Measurements from ENCODE around the gene RNF220.

DNA sequence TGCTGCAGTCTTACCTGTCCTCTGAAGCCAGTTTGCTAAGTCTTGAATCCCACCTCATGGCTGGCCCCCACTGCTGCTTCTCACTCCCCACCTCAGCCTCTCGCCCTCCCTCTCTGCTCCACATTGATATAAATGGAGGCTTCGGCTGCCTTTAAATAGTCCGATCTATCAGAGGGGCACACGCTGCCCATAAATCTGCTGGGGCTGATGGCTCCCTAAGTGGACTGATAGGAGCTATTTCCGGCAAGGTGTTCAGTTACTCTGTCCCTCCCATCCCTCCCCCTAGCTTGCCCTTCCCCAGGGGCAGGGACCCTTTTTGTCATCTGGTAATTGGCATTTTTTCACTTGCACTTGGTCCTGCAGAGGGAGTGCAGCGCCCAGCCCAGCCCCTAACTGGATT lies 160.8 kb downstream of the RNF220 start:
- TF ChIP-seq, protein P1, sequence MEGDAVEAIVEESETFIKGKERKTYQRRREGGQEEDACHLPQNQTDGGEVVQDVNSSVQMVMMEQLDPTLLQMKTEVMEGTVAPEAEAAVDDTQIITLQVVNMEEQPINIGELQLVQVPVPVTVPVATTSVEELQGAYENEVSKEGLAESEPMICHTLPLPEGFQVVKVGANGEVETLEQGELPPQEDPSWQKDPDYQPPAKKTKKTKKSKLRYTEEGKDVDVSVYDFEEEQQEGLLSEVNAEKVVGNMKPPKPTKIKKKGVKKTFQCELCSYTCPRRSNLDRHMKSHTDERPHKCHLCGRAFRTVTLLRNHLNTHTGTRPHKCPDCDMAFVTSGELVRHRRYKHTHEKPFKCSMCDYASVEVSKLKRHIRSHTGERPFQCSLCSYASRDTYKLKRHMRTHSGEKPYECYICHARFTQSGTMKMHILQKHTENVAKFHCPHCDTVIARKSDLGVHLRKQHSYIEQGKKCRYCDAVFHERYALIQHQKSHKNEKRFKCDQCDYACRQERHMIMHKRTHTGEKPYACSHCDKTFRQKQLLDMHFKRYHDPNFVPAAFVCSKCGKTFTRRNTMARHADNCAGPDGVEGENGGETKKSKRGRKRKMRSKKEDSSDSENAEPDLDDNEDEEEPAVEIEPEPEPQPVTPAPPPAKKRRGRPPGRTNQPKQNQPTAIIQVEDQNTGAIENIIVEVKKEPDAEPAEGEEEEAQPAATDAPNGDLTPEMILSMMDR (conservative IDR thresholded peaks at IDR 0.05; ENCODE audit: low read depth, low read length): no peak
- TF ChIP-seq FOS (IDR thresholded peaks at IDR 0.05; ENCODE audit: low read depth, low read length) (no peak), RFX5 (IDR thresholded peaks at IDR 0.05; ENCODE audit: low read depth, low read length) (no peak), POLR2A (IDR thresholded peaks at IDR 0.05; ENCODE audit: low read depth, low read length) (no peak), MAFK (IDR thresholded peaks at IDR 0.05; ENCODE audit: low read depth, low read length) (no peak), BHLHE40 (IDR thresholded peaks at IDR 0.05; ENCODE audit: low read depth, low read length) (no peak)
- TF ChIP-seq, protein P2, sequence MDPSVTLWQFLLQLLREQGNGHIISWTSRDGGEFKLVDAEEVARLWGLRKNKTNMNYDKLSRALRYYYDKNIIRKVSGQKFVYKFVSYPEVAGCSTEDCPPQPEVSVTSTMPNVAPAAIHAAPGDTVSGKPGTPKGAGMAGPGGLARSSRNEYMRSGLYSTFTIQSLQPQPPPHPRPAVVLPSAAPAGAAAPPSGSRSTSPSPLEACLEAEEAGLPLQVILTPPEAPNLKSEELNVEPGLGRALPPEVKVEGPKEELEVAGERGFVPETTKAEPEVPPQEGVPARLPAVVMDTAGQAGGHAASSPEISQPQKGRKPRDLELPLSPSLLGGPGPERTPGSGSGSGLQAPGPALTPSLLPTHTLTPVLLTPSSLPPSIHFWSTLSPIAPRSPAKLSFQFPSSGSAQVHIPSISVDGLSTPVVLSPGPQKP (IDR thresholded peaks at IDR 0.05; ENCODE audit: borderline replicate concordance, low read depth, low read length): no peak
